Measurements from ENCODE around the gene MSI1. TPM values are rescaled to one million over a fixed set of nuclear protein-coding genes. Genes with fewer than 3 reads are reported as not detected.
A peak's percentile ranks its signal among the peaks of the same experiment; 100 is the strongest.

MSI1 gene
- total and polyA plus RNA-seq, 2 of the 13 experiments (the other 11 are each of a cell fraction or from before 2014, with no cell fraction given), result 0.09 to 0.46 TPM

- no peak for TF ChIP-seq GABPB1 (CRISPR knock-in tag; IDR thresholded peaks at IDR 0.05)
- no peak for TF ChIP-seq ZNF577 (CRISPR knock-in tag; IDR thresholded peaks at IDR 0.05; ENCODE audit: borderline replicate concordance, low read depth)
- TF ChIP-seq FOXA3 (CRISPR knock-in tag; IDR thresholded peaks at IDR 0.05), result peak; percentile 79
- TF ChIP-seq HDAC6 (IDR thresholded peaks at IDR 0.05; ENCODE audit: low read depth, low read length), result no peak
- TF ChIP-seq ZBTB4 (CRISPR knock-in tag; IDR thresholded peaks at IDR 0.05; ENCODE audit: borderline replicate concordance), result no peak
- TF ChIP-seq TRIM24 (CRISPR knock-in tag; IDR thresholded peaks at IDR 0.05), result no peak
- TF ChIP-seq DMTF1 (CRISPR knock-in tag; IDR thresholded peaks at IDR 0.05), result no peak
- no peak for TF ChIP-seq TSC22D2 (CRISPR knock-in tag; IDR thresholded peaks at IDR 0.05; ENCODE audit: borderline replicate concordance)
- no peak for TF ChIP-seq ZNF282 (IDR thresholded peaks at IDR 0.05; ENCODE audit: partially characterized antibody)
- no peak for TF ChIP-seq ZFP36L2 (CRISPR knock-in tag; IDR thresholded peaks at IDR 0.05)
- no peak for TF ChIP-seq PLRG1 (conservative IDR thresholded peaks at IDR 0.05)
- no peak for TF ChIP-seq CBX2 (IDR thresholded peaks at IDR 0.05; ENCODE audit: low read depth, low read length)
- TF ChIP-seq CBX2 (CRISPR knock-in tag; IDR thresholded peaks at IDR 0.05; ENCODE audit: low read depth), result no peak
- TF ChIP-seq ZNF329 (CRISPR knock-in tag; IDR thresholded peaks at IDR 0.05; ENCODE audit: low read depth), result no peak
- no peak for TF ChIP-seq ZNF484 (CRISPR knock-in tag; IDR thresholded peaks at IDR 0.05; ENCODE audit: borderline replicate concordance, low read depth)
- TF ChIP-seq PCBP2 (optimal IDR thresholded peaks at IDR 0.05; ENCODE audit: low read depth, low read length, poor library complexity, severe bottlenecking), result no peak
- no peak for TF ChIP-seq RELA (CRISPR knock-in tag; IDR thresholded peaks at IDR 0.05)
- TF ChIP-seq KLF12 (CRISPR knock-in tag; IDR thresholded peaks at IDR 0.05; ENCODE audit: borderline replicate concordance), result no peak
- no peak for TF ChIP-seq ZBTB2 (CRISPR knock-in tag; IDR thresholded peaks at IDR 0.05; ENCODE audit: low read depth)
- no peak for TF ChIP-seq TCF7 (IDR thresholded peaks at IDR 0.05; ENCODE audit: low read depth)
- TF ChIP-seq ZNF543 (CRISPR knock-in tag; IDR thresholded peaks at IDR 0.05), result no peak
- peak; percentile 74 for TF ChIP-seq ZNF614 (CRISPR knock-in tag; IDR thresholded peaks at IDR 0.05; ENCODE audit: borderline replicate concordance)
- TF ChIP-seq ZSCAN22 (CRISPR knock-in tag; IDR thresholded peaks at IDR 0.05), result no peak
- TF ChIP-seq MEIS1 (CRISPR knock-in tag; IDR thresholded peaks at IDR 0.05; ENCODE audit: borderline replicate concordance), result peak; percentile 99
- peak; percentile 62; the same call in 1 of the 2 replicates for TF ChIP-seq ZNF709 (CRISPR knock-in tag; IDR thresholded peaks at IDR 0.05)
These were observed 47.4 kb downstream of the MSI1 start (continued) for GRCh38 chr12:120321382-120322202.
